ENCODE data around the gene CCDC78.
A peak's percentile ranks its signal among the peaks of the same experiment; 100 is the strongest.

Gene CCDC78

DNA sequence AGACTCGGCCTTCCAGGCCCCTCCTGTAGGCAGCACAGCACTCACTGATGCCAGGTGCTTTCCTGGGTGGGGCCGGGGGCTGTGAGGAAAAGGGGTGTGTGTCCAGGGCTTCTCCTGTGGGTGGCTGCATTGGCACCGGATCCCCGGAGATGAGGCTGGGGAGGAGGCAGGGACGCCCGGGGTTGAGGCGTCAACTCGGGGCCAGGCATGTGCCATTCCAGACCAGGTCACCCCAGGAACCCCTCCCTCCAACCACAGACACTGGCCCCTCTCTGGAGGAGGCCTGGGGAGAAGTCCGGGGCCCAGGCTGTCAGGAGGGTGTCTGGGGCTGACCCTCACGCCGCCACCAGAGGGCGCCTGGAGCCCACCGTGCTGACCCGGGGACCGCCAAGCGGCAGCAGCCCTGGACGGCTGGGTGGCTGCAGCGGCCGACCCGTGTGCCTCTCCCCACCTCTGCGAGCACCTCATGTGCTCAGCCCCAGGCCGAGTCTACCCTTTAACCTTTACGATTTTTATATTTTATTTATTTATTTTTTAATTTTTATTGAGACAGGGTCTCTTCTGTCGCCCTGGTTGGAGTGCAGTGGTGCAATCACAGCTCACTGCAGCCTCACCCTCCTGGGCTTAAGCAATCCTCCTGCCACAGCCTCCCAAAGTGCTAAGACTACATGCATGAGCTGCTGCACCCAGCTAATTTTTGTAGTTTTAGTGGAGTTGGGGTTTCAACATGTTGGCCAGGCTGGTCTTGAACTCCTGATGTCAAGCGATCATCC is 14.5 kb downstream of the CCDC78 start:
- peak; percentile 60 to 72 for DNase-seq (ENCODE audit: low read depth in 1 of 2, low spot score in 1 of 2)

DNA sequence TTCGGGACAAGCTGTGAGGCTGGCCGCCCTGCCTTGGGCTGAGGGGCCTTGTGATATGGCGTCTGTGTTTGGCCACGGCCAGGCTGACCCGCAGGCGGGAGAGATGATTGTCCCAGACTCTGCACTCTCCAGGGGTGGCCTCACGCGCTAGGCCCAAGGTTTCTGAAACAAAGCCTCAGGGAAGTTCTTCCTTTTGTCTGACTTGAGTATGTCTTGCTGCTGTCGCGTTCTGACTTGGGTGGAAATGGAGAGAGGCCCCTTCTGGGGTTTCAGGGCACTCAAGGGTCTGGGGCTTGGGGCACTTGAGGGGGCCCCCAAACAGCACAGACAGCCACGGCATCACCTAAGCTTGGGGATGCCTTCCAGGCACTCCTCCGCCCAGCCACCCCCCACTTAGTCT is 15.2 kb downstream of the CCDC78 start:
- no peak for DNase-seq (ENCODE audit: low read depth in 1 of 2, low spot score in 1 of 2)

DNA sequence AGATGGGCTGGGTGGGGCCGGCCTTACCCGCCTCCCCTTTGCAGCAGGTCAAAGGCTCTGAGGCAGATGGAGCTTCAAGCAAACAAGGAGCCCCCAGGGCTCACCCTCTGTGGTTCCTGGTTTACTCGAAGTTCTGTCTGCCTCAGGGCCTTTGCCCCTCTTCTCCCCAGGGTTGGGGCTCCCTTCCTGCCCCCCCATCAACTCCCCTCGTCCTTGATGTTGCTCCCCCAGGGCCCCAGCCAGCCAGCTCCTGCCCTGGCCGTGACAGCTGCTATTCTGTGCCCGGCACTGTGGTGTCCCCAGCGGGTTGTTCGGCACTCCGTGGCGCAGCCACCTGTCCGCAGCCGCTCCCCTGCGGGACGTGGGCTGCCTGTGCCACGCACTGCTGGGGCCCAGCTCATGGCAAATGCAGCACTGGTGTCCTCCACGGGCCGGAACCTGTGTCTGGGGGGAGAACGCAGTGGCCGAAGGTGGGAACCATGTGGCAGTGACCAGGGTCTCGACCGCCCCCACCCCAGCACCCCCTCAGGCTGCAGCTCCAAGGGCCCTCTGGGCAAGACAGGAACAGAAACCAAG is 15.7 kb downstream of the CCDC78 start:
- DNase-seq (ENCODE audit: low read depth in 1 of 2, low spot score in 1 of 2), result no peak

DNA sequence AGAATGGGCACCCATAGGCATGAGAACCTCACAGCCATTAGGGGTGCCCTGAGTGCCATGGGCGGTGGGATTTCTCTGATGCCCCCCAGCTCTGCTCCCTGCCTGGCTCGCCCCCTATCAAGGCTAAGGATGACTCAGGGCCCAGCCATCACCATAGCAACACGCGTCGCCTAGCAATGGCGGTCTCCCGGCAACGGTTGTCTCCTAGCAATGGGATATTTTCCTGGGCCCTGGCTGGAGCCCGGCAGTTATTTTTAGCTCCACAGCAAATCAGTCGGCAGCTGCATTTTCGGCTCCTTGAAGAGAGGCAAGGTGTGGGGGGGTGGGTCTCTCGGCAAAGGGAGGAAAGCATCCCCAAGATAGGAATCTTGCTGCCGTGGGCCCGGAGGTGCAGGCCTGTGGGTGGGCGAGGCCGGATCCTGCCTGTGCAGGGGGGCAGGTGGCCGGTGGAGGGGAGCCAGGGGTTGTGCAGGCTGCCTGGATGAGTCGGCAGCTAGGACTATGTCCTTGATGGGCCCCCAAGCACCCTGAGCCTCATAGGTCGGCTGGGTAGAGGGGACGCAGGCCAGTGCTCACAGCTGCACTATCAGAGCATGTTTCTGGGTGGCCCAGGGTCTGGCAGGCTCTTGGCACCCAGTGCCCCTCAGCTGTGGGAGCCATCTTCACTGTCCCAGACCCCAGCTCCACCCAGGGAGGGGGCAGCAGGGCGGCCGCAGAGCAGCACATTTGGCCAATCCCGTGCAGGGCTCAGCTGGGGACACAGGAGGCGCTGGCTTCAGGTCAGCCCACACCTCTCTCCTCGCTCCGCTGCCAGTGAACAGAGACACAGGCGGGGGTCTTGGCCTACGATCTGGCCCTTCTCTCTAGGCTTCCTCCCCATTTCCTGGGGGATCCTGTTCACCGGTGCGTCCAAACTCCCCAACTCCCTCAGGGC is 16.4 kb downstream of the CCDC78 start:
- DNase-seq (ENCODE audit: low read depth in 1 of 2, low spot score in 1 of 2), result no peak

DNA sequence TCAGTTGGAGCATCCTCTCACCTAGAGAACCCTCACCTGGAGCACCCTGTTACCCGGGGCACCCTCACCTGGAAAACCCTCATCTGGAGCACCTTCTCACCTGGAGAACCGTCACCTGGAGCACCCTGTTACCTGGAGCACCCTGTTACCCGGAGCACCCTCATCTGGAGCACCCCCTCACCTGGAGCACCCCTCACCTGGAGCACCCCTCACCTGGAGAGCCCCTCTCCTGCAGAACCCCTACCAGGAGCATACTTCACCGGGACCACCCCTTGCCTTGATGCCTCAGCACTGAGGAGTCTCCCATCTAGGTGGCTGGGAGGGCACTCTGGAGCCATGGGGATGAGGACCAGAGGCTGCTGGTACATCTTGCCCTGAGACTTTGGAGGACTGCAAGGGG is 17.3 kb downstream of the CCDC78 start:
- DNase-seq (ENCODE audit: low read depth in 1 of 2, low spot score in 1 of 2), result no peak

DNA sequence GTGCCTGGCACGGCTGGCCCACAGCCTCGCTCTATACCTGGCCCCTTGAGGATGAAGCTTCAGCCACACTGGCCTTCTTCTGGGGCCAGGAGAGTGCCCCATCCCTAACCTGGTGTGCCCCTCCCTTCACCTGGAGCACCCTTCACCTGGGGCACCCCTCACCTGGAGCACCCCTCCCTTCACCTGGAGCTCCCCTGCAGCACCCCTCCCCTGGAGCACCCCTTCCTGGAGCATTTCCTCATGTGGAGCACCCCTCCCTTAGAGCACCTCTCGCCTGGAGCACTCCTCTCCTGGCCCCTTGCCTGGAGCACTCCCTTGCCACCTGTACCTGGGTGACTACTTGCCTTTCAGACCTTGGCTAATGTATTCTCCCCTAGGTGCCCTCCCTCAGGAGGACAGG is 18.2 kb downstream of the CCDC78 start:
- no peak for DNase-seq (ENCODE audit: low read depth in 1 of 2, low spot score in 1 of 2)

DNA sequence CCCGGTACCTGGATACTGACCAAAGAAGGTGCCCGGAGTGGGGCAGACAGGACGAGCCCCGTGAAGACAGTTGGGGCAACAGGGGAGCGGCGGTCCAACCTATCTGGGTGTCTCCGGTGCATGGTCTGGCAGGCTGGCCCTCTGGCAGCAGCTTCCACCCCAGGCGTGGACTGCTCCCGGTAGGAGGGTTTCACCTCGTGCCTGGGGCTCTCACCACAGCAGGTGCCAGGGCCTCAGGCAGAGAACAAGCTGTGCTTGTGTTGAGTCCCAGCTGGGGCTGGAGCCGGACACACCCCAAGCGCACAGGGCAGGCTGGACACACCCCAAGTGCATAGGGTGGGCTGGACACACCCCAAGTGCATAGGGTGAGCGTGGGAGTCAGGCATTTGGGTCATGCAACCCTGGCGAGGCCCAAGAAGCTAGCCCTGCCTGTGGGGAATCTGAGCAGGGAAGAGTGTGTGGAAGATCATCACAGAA is 19.1 kb downstream of the CCDC78 start:
- DNase-seq (ENCODE audit: low read depth in 1 of 2, low spot score in 1 of 2), result no peak

DNA sequence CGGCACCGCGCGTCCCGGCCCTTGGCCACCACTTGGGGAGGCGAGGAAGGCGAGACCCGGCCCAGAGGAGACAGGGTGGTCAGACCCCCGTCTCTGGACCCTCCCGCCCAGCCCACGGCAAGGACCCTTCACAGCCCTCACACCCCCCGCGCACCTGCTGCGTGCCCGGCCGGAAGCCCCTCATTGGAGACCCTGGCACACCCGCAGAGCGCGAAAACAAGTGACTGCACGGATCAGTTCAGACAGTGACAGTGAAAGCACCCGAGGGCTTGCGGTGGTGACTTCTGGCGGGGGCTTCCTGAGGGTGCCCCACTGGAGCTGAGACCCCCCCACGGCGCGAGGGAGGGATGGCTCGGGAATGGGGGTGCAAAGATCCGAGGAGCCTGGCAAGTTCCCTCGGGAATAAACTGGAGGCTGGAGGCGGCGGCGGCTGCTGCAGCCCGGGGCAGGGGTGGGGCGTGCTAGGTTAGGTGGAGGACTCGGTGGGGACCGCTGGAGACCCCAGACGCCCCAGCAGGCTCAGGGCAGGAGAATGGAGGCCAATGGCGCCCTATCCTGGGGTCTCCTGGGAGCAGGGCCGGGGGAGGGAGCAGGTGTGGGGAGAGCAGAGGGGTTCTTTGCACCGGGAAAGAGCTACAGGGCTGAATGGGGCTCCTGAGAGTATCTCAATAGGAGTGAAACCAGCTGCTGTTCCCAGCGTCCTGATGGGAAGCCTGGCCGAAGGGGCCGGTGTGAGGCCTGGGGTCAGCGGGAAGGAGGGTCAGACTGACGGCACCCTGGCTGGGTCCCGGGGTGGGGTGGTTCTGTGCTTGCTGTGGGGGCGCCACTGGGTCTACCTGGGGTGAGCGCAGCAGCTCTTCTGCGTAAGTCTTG is 19.8 kb downstream of the CCDC78 start:
- DNase-seq (ENCODE audit: low read depth in 1 of 2, low spot score in 1 of 2), result no peak

DNA sequence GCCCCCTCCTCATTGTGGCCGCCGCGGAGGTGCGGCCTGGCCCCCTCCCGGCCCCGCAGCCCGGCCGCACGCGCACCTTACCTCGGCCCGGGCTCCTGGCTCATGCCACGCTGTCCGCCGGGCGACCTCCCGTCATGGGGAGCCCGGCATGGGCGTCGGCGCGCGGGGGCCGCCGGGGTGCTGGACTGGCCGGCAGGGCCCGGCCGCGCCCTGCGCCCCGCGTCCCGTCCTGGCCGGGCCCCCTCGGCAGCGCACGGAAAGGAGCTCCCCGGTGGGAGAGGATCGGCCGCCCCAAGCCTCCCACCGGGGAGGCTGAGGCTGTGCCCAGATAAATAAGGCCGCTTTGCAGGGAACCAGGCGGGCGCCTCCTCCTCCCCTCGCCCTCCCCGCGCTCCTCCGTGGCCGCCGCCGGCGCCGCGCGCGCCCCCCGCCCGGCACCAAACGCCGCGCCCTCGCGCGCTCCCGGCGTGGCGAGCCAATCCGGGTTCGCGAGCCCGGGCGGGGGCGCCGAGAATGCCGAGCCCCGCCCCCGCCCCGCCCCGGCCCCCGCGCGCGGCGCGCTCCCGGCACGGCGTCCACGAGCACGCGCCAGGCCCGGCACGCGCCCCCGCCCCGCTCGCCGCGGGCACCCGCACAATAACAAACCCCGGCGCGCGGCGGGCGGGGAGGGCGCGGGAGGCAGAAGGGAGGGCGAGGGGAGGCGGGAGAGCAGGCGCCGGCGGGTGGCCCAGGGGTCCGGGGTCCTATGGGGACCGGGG is 20.6 kb downstream of the CCDC78 start, which contains the start of gene FBXL16:
FBXL16 (minus strand) TSS at position 371 of the 758 bp plus-strand sequence. CDS start 8,396 bp downstream, outside the sequence.
- DNase-seq (ENCODE audit: low read depth in 1 of 2, low spot score in 1 of 2), result no peak

DNA sequence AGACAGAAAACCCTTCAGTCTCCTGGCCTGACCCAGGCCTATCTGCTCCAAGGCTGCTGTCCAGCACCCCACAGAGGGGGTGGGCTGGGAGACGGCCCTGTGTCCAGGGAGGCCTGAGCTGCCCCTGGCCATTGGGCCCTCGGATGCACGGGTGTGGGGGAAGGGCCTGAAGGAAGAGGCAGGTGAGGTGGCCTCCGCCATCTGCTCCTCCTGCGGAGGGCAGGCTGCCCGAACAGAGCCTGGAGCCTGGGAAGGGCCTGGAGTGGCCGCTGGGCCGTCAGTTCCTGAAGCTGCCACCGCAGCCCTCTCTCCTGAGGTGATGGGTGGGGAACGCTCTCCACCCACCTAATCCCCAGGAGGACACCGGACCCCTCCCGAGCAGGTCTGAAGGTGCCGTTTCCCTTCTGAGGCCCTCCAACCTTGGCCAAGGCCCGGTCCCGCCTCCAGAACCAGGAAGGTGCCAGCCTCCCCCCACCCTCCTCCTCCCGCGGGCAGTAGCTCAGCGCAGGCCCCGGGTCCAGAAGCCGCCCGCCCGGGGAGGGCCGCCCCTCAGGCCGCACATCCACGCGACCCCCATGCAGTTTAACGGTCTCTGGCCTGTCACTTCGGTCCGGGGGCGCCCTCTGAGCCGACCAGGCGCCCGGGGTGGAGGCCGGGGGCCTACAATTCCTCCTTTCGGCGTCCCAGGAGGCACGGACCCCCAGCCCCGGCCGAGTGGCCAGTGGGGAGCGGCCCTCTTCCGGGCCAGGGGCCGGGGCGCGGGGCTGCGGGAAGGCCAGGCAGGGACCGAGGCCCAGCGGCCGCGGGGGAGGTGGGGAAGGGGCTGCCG is 21.5 kb downstream of the CCDC78 start:
- no peak for DNase-seq (ENCODE audit: low read depth in 1 of 2, low spot score in 1 of 2)

DNA sequence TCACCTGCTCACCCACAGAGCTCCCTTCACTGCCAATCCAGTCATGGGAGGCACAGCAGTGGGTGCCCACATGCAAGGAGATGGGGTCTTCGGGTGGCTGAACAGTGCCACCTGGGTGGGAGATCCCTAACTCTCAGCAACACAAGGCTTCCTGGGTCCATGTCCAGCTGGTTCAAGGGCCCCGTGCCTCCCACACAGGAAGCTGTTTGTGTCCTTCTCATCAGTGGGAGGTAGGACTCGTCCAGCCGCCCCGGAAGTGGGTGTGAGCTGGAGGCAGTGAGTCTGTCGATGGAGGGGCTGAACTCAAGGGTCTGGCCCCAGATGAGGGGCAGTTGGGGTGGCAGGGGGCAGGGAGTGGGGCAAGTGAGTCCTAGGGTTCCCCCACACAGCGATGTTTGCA is 22.2 kb downstream of the CCDC78 start:
- DNase-seq (ENCODE audit: low read depth in 1 of 2, low spot score in 1 of 2), result no peak

DNA sequence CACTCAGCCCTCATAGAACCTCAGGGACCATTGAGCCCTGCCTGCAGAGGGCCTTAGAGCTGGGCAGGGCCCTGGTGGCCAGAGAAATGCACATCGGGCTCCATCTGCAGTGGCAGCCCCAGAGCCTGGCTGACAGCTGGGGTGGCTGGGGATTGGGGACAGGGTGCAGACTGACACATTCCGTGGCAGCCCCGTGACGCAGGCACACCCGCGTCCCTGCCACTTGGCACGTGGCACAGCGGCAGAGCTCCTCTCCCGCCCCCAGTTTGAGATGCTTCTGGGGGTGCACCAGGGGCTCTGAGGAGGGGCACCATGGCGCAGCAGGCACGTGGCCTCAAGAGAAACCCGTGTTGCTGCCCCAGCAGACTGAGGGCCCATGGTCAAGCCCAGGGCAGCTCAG is 22.8 kb downstream of the CCDC78 start:
- no peak for DNase-seq (ENCODE audit: low read depth in 1 of 2, low spot score in 1 of 2)

DNA sequence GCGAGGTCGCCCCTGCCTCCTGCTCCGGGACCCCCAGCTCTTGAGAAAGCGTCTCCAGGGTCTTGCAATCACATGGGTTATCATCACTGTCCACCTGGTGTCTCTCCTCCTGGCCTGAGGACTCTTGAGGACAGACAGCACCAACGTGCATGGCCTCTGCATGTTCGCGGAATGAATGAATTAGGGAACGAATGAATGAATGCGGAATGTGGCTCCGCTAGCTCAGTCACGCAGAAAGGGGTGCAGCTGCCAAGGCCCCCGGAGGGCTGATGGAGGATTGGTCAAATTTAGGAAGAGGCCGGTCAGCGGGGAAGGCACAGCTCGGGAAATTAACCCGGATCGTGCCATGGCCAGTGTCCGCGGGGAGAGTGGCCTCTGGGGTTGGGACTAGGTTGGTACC is 23.9 kb downstream of the CCDC78 start:
- no peak for DNase-seq (ENCODE audit: low read depth in 1 of 2, low spot score in 1 of 2)

DNA sequence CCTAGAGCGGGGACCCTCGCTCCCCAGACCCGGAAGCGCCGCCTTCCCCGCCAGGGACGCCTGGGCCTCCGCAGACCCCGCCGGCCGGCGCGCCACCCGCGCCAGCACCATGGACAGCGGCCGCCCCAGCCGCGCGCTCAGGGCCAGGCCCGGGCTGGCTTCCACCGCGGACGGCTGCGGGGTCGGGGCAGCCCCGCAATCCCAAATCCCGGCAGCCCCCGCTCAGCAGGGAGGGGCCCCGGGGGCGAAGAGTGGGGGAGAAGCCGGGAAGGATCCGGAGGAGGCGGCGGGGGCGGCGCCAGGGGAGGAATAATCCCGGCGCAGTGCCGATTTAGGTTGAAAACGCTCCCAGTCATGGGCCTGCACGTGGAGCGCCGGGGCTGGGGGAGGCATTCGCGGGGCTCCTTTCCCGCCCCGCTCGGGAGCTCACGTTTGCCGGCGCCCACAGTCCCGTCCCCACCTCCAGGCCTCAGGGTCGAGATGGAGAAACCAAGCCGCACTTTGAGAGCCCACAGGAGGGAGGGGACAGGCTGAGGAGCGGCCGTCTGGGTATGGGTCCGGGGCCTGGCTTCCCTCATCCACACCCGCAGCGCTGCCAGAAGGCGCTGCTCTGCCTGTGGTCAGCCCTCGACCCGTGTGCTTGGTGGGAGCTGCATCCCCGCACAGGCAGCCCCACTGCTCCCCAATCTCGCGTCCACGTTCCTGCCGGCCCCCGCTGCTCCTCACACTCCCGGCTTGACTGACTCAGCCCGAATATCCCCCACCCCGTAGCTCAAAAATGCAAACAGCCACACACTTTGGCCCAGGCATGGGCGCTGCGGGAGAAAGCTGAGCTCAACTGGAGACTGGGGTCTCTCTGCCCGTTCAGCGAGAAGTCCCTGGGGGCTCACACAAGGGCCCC is 25.3 kb downstream of the CCDC78 start:
- no peak for DNase-seq (ENCODE audit: low read depth in 1 of 2, low spot score in 1 of 2)

DNA sequence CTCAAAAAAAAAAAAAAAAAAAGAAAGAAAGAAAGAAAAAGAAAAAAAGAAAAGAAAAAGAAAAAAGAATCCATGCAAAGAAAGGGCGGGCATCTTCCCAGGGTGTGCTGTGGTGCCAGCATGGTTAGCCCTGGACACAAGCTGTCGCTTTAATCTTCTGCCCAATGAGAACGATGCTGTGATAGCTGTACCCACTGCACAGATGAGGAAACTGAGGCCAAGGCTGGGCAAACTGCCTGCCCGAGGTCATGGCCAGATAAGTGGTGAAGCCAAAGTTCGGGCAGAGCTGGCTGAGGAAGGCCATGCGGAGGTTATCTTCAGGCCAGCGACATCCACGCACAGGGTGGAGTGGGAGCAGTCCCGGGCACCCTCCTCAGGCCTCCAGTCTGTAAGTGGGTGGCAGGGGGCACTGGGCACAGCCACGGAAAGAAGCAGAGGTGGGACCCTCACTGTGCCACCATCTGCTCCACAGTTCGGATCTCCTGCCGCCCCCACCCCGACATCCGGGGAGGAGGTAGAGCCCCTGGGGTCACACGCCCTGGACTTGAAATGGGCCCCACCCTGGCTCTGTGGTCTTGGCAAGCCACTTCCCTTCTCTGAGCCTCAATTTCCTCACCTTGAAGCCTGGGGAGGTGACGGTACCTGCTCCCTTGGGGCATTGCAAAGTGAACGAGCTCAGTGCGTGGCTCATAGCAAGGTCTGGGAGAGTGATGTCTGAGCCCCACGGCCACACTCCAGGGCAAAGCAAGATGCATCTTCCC is 27.2 kb downstream of the CCDC78 start:
- DNase-seq (ENCODE audit: low read depth in 1 of 2, low spot score in 1 of 2), result no peak

DNA sequence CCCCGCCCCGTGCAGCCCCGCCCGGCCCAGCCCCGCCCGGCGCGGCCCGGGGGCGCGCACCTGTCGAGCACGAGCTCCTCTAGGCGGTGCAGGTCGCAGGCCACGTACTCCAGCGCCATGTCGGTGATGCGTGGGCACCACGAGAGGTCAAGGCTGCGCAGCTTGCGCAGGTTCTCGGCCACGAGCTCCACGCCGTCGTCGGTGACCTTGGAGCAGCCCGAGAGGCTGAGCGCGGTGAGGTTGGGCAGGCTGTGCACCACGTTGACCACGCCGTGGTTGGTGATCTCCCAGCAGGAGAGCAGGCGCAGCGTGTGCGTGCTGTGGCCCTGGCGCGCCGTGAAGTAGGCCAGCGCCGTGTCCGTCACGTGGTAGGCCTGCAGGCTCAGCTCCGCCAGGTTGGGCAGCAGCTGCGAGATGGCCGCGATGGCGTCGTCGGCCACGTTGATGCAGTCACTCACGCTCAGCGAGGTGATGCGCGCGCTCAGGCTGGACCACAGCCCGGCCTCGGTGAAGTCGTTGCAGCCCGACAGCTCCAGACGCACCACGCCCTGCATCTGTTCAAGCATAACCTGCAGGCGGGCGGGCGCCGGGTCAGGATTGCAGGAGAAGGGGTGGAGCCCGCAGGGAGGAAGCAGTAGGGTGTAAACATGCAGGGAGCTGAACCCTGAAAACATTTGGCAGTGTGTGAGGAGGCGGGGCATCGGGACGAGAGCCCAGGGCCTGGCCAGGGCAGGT is 30.7 kb downstream of the CCDC78 start:
- peak; percentile 56 to 60 for DNase-seq (ENCODE audit: low read depth in 1 of 2, low spot score in 1 of 2)

Measured in stimulated activated CD4-positive, alpha-beta T cell treated with anti-CD3 and anti-CD28 coated beads, Interleukin-15, amount 100 ng/mL, for 1 hour (primary cell).